ENCODE measurements around the gene NREP. TPM values are rescaled to one million over a fixed set of nuclear protein-coding genes. Genes with fewer than 3 reads are reported as not detected.

Gene NREP
- total RNA-seq, 4 donors from 2014 or later, result 6.0 to 42.0 (median 10.2) TPM

DNA sequence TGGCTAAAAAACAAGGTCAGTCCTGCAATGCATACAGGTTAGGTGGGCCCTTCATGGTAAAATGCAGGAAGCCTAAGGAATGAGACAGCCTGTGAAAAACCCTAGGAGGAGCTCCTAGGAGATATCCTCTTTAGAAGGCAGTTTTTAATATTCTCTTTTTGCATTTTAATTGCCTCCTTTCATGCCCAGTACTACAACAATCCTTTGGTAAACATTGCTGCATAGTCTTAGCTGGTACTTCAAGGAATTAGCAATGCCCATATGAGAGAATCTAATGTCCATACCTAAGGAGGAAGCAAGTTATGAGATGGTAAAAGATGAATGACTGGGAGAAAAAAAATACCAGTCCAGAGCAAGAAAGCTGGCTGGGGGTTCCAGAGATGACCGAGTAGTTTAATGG, 61.0 kb downstream of the NREP start:
- H3K4me3 ChIP-seq, result no peak overlapping the region
- H3K27ac ChIP-seq, result no peak overlapping the region
- in situ Hi-C loops (cut with MboI; ENCODE audit: low pct_ligation_motif_present in 1 of 4, low pct_unique_long_range_greater_than_20kb in 1 of 4, low sequenced_read_pairs in 3 of 4), result no loop called here
- 71 to 94% methylated on average over 1 of the region's 1 CpG for WGBS, 2 donors (ENCODE audit: low coverage in 1 of 2)
- no peak for TF ChIP-seq POLR2AphosphoS5 (IDR thresholded peaks at IDR 0.05)
- no peak for TF ChIP-seq POLR2A (IDR thresholded peaks at IDR 0.05)
- no peak for TF ChIP-seq EP300 (IDR thresholded peaks at IDR 0.05; ENCODE audit: low read depth)
- TF ChIP-seq, protein P1, sequence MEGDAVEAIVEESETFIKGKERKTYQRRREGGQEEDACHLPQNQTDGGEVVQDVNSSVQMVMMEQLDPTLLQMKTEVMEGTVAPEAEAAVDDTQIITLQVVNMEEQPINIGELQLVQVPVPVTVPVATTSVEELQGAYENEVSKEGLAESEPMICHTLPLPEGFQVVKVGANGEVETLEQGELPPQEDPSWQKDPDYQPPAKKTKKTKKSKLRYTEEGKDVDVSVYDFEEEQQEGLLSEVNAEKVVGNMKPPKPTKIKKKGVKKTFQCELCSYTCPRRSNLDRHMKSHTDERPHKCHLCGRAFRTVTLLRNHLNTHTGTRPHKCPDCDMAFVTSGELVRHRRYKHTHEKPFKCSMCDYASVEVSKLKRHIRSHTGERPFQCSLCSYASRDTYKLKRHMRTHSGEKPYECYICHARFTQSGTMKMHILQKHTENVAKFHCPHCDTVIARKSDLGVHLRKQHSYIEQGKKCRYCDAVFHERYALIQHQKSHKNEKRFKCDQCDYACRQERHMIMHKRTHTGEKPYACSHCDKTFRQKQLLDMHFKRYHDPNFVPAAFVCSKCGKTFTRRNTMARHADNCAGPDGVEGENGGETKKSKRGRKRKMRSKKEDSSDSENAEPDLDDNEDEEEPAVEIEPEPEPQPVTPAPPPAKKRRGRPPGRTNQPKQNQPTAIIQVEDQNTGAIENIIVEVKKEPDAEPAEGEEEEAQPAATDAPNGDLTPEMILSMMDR (IDR thresholded peaks at IDR 0.05), result no peak
- no peaks in the 10 kb centered on the region for H3K36me3 ChIP-seq
- no peaks in the 10 kb centered on the region for H3K4me1 ChIP-seq
- H3K27me3 ChIP-seq, result no peaks in the 10 kb centered on the region
- no peaks in the 10 kb centered on the region for H3K9me3 ChIP-seq
- intact Hi-C loops (cut with DNase I; ENCODE audit: low total_unique reads), result no loop called here
- no peak for DNase-seq

DNA sequence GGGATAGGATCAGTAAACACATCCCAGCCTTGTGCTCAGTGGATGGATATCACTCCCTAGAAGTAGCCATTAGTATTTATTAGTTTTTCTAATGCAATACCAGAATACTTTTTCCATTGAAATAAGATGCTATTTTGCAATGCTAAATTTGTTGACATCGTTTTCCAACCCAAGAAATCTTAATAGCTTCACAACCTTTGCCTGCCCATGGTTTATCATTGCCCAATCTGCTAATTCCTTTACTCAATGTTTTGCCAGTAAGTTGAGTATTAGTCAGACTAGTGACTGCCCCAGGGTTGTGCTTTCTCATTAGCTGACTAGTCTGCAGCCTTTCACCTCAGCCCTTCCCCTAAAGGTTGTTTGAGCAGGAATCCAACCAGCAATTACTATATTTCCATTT, 62.9 kb downstream of the NREP start:
- H3K27me3 ChIP-seq, result no peaks in the 10 kb centered on the region
- WGBS, 2 donors (ENCODE audit: low coverage in 1 of 2), result 77 to 89% methylated on average over 1 of the region's 1 CpG
- in situ Hi-C loops (cut with MboI; ENCODE audit: low pct_ligation_motif_present in 1 of 4, low pct_unique_long_range_greater_than_20kb in 1 of 4, low sequenced_read_pairs in 3 of 4), result no loop called here

DNA sequence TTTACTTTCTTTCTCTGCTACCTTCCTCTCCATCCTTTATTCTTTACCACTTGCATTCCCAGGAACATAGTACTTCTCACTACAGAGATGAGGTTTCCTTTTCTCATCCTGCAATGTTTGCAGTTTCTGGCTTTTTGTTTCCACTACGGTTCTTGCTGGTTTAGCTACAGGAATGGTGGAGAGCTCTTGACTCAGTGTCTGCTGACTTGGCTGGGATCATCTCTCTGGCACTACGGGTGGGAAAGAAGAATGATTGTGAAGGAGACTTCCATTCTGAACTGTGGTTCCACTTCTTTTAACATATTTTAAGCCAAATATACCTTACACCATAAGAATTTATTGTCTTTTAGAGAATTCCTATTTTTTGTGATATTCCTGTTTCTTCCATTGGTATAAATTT, 65.1 kb downstream of the NREP start:
- in situ Hi-C loops (cut with MboI; ENCODE audit: low pct_ligation_motif_present in 1 of 4, low pct_unique_long_range_greater_than_20kb in 1 of 4, low sequenced_read_pairs in 3 of 4) (no loop called here), intact Hi-C loops (cut with DNase I; ENCODE audit: low total_unique reads) (no loop called here)
- H3K36me3 ChIP-seq, result no peaks in the 10 kb centered on the region
- no peaks in the 10 kb centered on the region for H3K4me1 ChIP-seq
- TF ChIP-seq POLR2A (IDR thresholded peaks at IDR 0.05), result no peak
- no peak overlapping the region for H3K4me3 ChIP-seq
- 78 to 100% methylated on average over 1 to 2 of the region's 2 CpGs for WGBS, 2 donors (ENCODE audit: low coverage in 1 of 2)
- no peaks in the 10 kb centered on the region for H3K9me3 ChIP-seq
- no peak for DNase-seq
- no peak overlapping the region for H3K27ac ChIP-seq
- no peaks in the 10 kb centered on the region for H3K27me3 ChIP-seq

More for the DNA sequence above, 62.9 kb downstream of the NREP start:
- no peak for TF ChIP-seq EP300 (IDR thresholded peaks at IDR 0.05; ENCODE audit: low read depth)
- TF ChIP-seq, protein P1 (IDR thresholded peaks at IDR 0.05), result no peak
- no peak for TF ChIP-seq POLR2AphosphoS5 (IDR thresholded peaks at IDR 0.05)
- no peak for TF ChIP-seq POLR2A (IDR thresholded peaks at IDR 0.05)
- H3K4me3 ChIP-seq, result no peak overlapping the region
- no peak for DNase-seq
- no peak overlapping the region for H3K27ac ChIP-seq
- no peaks in the 10 kb centered on the region for H3K4me1 ChIP-seq
- intact Hi-C loops (cut with DNase I; ENCODE audit: low total_unique reads), result no loop called here
- H3K36me3 ChIP-seq, result no peaks in the 10 kb centered on the region
- H3K9me3 ChIP-seq, result no peaks in the 10 kb centered on the region

DNA sequence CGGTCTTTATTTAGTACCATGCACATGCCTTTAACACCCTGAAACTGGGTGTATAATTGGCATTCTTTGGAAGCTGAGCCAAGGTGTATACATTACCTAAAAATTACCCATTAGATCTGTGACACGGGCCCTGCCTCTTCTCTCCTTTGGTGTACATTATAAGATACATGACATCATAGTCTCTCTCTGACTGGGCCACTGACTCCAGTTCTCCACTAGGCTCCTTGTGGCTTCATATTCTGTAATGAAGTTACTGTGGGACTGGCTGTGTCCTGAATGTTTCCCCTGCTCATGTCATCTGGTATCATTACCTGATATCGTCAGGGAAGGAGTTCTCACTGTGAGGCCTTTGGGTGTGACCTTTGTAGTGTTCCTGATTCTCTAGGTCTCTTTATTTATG, 65.5 kb downstream of the NREP start:
- no peaks in the 10 kb centered on the region for H3K36me3 ChIP-seq
- intact Hi-C loops (cut with DNase I; ENCODE audit: low total_unique reads) (no loop called here), in situ Hi-C loops (cut with MboI; ENCODE audit: low pct_ligation_motif_present in 1 of 4, low pct_unique_long_range_greater_than_20kb in 1 of 4, low sequenced_read_pairs in 3 of 4) (no loop called here)
- no peak overlapping the region for H3K4me3 ChIP-seq
- 55 to 79% methylated on average over 2 to 3 of the region's 3 CpGs for WGBS, 2 donors (ENCODE audit: low coverage in 1 of 2)
- no peak overlapping the region for H3K27ac ChIP-seq
- TF ChIP-seq POLR2A (IDR thresholded peaks at IDR 0.05) (no peak), POLR2AphosphoS5 (IDR thresholded peaks at IDR 0.05) (no peak), EP300 (IDR thresholded peaks at IDR 0.05; ENCODE audit: low read depth) (no peak)
- TF ChIP-seq, protein P1 (IDR thresholded peaks at IDR 0.05), result no peak
- no peaks in the 10 kb centered on the region for H3K4me1 ChIP-seq
- H3K9me3 ChIP-seq, result no peaks in the 10 kb centered on the region
- no peaks in the 10 kb centered on the region for H3K27me3 ChIP-seq
- DNase-seq, result no peak

DNA sequence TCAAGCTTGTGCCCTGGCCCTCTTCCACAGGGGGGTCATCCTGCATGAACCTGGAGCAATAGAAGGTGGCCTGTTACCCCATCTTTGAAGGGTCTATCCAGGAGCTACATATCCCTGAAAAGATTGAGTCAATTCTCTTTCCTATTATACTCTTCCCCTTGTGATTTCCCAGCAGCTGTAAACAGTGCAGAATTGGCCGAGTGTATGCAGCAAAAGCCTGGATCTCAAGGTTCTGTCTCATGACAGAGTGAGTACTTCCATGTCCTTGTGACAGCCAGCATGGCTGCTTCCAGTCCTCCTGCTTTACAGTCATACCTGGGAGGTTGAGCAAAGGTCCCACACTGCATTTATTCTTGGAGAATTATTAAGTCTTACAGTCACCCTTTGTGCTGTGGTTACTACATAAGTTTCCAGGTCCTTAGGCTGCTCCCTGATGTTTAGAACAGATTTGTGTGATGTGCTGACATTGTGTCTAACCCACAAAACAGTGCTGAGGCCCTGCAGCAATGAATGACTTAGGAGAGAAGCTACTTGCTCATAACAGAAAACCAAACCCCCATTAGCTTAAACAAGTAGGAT, 67.5 kb downstream of the NREP start:
- TF ChIP-seq, protein P1 (IDR thresholded peaks at IDR 0.05), result no peak
- TF ChIP-seq EP300 (IDR thresholded peaks at IDR 0.05; ENCODE audit: low read depth), result no peak
- TF ChIP-seq POLR2A (IDR thresholded peaks at IDR 0.05), result no peak
- no peak for TF ChIP-seq POLR2AphosphoS5 (IDR thresholded peaks at IDR 0.05)
- intact Hi-C loops (cut with DNase I; ENCODE audit: low total_unique reads), result no loop called here
- Histone ChIP-seq H3K36me3 (no peaks in the 10 kb centered on the region), H3K9me3 (no peaks in the 10 kb centered on the region), H3K27ac (no peak overlapping the region), H3K4me1 (no peaks in the 10 kb centered on the region), H3K4me3 (no peak overlapping the region), H3K27me3 (no peaks in the 10 kb centered on the region)
- in situ Hi-C loops (cut with MboI; ENCODE audit: low pct_ligation_motif_present in 1 of 4, low pct_unique_long_range_greater_than_20kb in 1 of 4, low sequenced_read_pairs in 3 of 4), result no loop called here
- no peak for DNase-seq
- WGBS, 2 donors (ENCODE audit: low coverage in 1 of 2), result 74% methylated on average over 1 of the region's 1 CpG; no CpG with 5 or more reads in 1 of the 2 donors
